HUES6 (cell line): ENCODE data around the gene CACNA2D2.

Experiments
- H3K27ac ChIP-seq: 2 replicates; pipeline ENCODE4 v1.7.0; 2013; ENCODE audit warnings: low read depth, mild to moderate bottlenecking, low read length, inconsistent platforms
- H3K27me3 ChIP-seq: 2 replicates; pipeline ENCODE4 v1.6.1; 2013; ENCODE audit warnings: low read length; ENCODE audit not compliant: control insufficient read depth, insufficient read depth
- H3K36me3 ChIP-seq: 2 replicates; pipeline ENCODE4 v1.6.1; 2013; ENCODE audit warnings: low read length; ENCODE audit not compliant: control insufficient read depth, insufficient read depth
- H3K4me1 ChIP-seq: 2 replicates; pipeline ENCODE4 v1.6.1; 2013; ENCODE audit warnings: low read length; ENCODE audit not compliant: control insufficient read depth, insufficient read depth
- H3K4me3 ChIP-seq: 2 replicates; pipeline ENCODE4 v1.5.1; 2013; ENCODE audit warnings: low read depth, low read length
- H3K9ac ChIP-seq: one replicate; pipeline ENCODE4 v1.6.1; 2013; ENCODE audit warnings: mild to moderate bottlenecking, low read length
- H3K9me3 ChIP-seq: 2 replicates; pipeline ENCODE4 v1.6.1; 2013; ENCODE audit warnings: low read depth, low read length; ENCODE audit not compliant: control insufficient read depth, insufficient read depth

The CACNA2D2 gene

DNA sequence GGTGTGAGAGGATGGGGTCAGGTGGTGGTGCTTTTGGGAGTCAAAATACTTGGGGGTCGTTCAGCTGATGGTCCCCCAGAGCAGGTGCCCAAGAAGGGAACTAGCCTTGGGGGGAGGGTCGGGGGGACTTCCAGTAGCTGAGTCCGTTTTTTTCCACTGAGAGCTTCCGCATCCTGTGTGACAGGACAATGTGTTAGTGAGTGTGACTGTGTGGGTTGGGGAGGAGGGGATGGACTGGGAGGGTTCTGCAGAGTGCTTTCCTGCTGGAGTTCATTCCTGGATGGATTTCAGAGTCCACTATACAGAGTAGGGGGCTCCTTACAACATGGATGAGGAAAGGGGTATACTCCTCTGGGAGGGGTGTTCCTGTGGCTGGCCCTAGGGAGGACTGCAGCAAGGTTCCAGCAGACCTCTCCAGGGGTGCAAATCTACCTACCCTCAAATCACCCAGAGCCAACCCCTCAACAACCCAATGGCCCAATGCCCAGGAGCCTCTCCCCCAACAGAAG, 180.3 kb downstream of the CACNA2D2 start:
- no peaks in the 10 kb centered on the region for H3K27me3 ChIP-seq

DNA sequence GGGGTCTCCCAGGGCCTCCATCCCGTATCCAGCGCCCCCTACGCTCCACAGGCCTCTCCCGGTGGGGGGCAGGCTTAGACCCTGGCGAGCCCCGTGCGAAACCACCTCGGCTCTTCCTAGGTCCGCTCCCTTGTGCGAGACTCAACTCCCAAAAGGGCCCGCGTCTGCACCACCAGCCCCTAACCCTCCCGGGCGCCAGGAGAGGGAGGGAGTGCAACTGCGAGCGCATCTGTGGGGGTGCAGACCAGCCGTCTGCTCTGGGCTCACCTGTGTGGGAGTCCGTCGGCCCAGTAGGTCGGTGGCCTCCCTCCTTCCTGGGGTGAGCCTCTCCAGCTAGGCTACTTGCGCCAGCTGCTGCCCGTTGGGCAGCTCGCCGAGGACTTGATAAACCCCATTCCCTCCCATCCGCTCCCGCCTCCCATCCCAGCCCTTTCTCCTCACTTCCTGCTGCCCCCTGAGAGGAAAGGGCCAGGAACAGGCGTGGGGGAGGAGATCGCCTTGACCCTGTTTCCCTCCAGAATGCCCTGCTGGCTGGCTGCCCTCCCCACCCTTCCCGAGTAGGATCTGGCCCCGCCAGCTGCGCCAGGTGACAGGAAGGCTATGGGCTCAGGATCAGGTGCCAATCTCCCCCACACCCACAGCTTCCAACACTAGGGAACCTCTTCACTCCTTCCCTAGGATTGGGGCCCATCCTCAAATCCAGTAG, 180.9 kb downstream of the CACNA2D2 start, which contains the start of gene HYAL2:
Gene HYAL2 (minus strand): TSS at position 360 of the 706 bp plus-strand sequence. CDS start 2,256 bp downstream, outside the sequence.
- H3K27ac ChIP-seq, result peak within 1 kb of the TSS; percentile 100
- peak within 1 kb of the TSS; percentile 100 for H3K9ac ChIP-seq
- peak within 1 kb of the TSS; percentile 76 for H3K4me3 ChIP-seq
- no peaks in the 10 kb centered on the region for H3K9me3 ChIP-seq
- no peaks in the 10 kb centered on the region for H3K27me3 ChIP-seq
- H3K4me1 ChIP-seq, result peaks cover 32% of the 10 kb centered on the region
- peaks cover 36% of the 10 kb centered on the region for H3K36me3 ChIP-seq

More for the DNA sequence above, 180.3 kb downstream of the CACNA2D2 start:
- Histone ChIP-seq H3K4me1 (peaks cover 32% of the 10 kb centered on the region), H3K4me3 (peak overlapping the region; percentile 76), H3K27ac (no peak overlapping the region), H3K9ac (peak overlapping the region; percentile 100), H3K36me3 (peaks cover 32% of the 10 kb centered on the region), H3K9me3 (no peaks in the 10 kb centered on the region)

DNA sequence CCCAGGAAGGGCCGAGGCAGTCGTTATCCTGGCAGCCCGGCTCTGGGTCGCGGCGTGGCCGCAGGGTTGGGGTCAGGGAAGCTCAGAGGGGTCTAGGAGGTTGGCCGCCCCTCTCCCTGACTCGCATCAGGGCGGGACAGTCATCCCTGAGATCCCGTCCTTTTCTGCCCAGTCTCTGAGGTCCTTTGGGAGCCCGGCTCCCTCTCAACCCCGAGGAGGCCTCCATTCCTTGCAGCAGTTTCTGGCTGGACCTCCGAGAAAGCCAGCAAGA, 181.4 kb downstream of the CACNA2D2 start:
- Histone ChIP-seq H3K27me3 (no peaks in the 10 kb centered on the region), H3K9ac (peak overlapping the region; percentile 100), H3K9me3 (no peaks in the 10 kb centered on the region), H3K27ac (peak overlapping the region; percentile 100), H3K4me3 (peak overlapping the region; percentile 76), H3K4me1 (peaks cover 32% of the 10 kb centered on the region), H3K36me3 (peaks cover 41% of the 10 kb centered on the region)

DNA sequence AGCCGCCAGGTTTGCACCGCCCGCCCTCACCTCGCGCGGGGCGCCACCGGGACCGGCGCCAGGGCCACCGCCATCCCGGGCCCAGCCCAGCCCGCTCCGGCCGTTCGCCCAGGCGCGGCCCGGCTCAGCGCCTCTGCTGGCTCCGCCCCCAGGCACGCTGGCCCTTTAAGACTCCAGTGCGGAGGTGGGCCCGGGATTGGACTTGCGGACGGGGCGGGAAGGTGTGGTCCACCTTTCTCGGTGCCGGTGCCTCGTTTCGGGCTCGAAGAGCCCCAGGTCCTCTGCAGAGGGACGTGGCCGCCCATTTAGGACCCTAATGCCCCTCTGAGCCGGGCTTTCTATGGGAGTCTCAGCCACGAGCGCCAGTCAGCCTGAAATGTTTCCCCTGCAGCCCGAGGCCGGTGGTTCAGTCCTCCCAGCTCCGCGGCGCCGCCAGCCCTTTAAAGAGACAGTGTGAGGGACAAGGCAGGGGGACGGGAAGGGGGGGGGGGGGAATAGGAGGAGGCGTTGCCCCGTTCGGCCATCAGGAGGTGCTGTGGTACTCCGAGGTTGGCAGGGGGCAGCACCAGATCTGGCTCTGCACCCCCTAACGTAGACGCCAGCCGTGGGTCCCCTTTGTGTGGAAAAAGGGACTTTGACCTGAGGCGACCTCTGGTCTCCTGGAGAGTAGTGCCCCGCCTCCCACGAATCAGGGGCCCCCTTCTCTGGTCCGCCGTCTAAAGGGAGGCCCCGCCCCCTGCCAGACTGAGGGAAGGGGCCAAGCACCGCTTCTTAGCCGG, 181.9 kb downstream of the CACNA2D2 start:
- peak overlapping the region; percentile 76 for H3K4me3 ChIP-seq
- peaks cover 37% of the 10 kb centered on the region for H3K4me1 ChIP-seq
- peaks cover 45% of the 10 kb centered on the region for H3K36me3 ChIP-seq

GRCh38 chr3:50320853-50321335, 182.5 kb downstream of the CACNA2D2 start:
- Histone ChIP-seq H3K27ac (peak overlapping the region; percentile 100), H3K9ac (peak overlapping the region; percentile 100), H3K27me3 (no peaks in the 10 kb centered on the region), H3K9me3 (no peaks in the 10 kb centered on the region), H3K4me1 (peaks cover 38% of the 10 kb centered on the region), H3K36me3 (peaks cover 45% of the 10 kb centered on the region), H3K4me3 (peak overlapping the region; percentile 76)

More for the DNA sequence above, 181.9 kb downstream of the CACNA2D2 start:
- Histone ChIP-seq H3K9ac (peak overlapping the region; percentile 100), H3K27ac (peak overlapping the region; percentile 100), H3K27me3 (no peaks in the 10 kb centered on the region), H3K9me3 (no peaks in the 10 kb centered on the region)

DNA sequence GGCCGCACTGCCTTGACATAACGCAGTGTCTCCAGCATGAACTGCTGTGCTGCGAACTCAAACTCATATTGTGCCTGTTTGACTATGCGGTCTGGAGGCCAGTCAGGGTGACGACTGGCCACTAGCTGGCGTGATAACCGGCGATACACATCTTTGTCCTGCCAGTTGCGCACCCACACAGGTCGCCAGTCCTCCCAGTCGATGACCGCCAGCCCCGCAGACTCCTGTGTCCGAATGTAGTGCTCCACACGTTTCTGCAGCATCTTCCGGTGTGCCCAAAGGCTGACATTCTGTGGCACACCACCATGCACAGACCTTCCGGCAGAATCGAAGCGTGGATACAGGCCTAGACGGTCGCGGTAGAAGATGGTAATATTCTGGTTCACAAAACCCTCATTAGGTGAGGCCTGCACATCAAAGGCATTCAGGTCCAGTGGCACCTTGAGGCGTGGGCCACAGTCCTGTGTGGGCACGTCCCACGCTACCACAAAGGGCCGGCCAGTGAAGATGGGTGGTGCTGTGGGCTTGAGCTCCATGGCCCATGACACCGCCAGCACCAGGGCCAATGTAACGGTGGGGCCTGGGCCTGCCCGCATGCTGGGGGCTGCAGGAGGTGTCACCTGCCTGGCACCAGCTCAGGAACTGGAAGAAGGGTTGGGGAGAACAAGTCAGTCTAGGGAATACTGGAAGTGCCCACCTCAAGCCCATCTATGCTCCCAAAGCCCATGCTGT, 183.4 kb downstream of the CACNA2D2 start:
- peak overlapping the region; percentile 100 for H3K9ac ChIP-seq
- H3K27ac ChIP-seq, result no peak overlapping the region
- peaks cover 45% of the 10 kb centered on the region for H3K36me3 ChIP-seq
- no peaks in the 10 kb centered on the region for H3K9me3 ChIP-seq
- no peaks in the 10 kb centered on the region for H3K27me3 ChIP-seq
- H3K4me3 ChIP-seq, result peak overlapping the region; percentile 76
- H3K4me1 ChIP-seq, result peaks cover 38% of the 10 kb centered on the region

GRCh38 chr3:50319181-50319893, 184.1 kb downstream of the CACNA2D2 start:
- Histone ChIP-seq H3K27me3 (no peaks in the 10 kb centered on the region), H3K36me3 (peaks cover 46% of the 10 kb centered on the region), H3K4me3 (peak overlapping the region; percentile 76; the same call in 1 of the 2 replicates), H3K9me3 (no peaks in the 10 kb centered on the region), H3K4me1 (peaks cover 36% of the 10 kb centered on the region), H3K27ac (no peak overlapping the region), H3K9ac (no peak overlapping the region)

- Histone ChIP-seq H3K36me3 (peaks cover 46% of the 10 kb centered on the region), H3K27ac (no peak overlapping the region), H3K9ac (no peak overlapping the region), H3K4me3 (no peak overlapping the region), H3K27me3 (no peaks in the 10 kb centered on the region), H3K9me3 (no peaks in the 10 kb centered on the region), H3K4me1 (peaks cover 33% of the 10 kb centered on the region)
Measured at GRCh38 chr3:50318615-50319014, 184.8 kb downstream of the CACNA2D2 start.

DNA sequence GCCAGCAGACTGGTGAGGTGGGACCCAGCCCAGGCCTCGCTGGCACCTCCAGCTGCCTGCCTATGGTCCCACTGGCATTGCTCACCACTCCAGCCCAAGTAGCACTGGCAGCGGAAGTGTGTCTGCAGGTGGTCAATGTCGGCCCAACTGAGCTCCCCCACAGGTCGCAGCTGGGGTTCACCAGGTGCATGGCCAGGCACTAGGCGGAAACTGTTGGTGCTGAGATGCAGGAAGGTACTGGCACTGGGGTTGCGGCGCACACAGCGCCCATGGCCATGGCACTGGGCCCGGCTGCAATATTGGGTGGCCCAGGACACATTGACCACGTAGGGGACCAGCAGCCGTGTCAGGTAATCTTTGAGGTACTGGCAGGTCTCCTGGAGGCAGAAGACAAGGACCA, 185.3 kb downstream of the CACNA2D2 start:
- H3K27me3 ChIP-seq, result no peaks in the 10 kb centered on the region
- H3K9ac ChIP-seq, result no peak overlapping the region
- H3K27ac ChIP-seq, result no peak overlapping the region
- H3K36me3 ChIP-seq, result peaks cover 46% of the 10 kb centered on the region
- H3K9me3 ChIP-seq, result no peaks in the 10 kb centered on the region
- H3K4me1 ChIP-seq, result peaks cover 30% of the 10 kb centered on the region
- H3K4me3 ChIP-seq, result no peak overlapping the region

GRCh38 chr3:50317300-50317699, 186.1 kb downstream of the CACNA2D2 start:
- H3K27me3 ChIP-seq, result no peaks in the 10 kb centered on the region
- H3K9ac ChIP-seq, result no peak overlapping the region
- H3K9me3 ChIP-seq, result no peaks in the 10 kb centered on the region
- H3K27ac ChIP-seq, result no peak overlapping the region
- H3K36me3 ChIP-seq, result peaks cover 46% of the 10 kb centered on the region
- H3K4me3 ChIP-seq, result 0 out of 2 replicates have a peak overlapping the region, but pooled peaks have one; percentile 9
- peaks cover 22% of the 10 kb centered on the region for H3K4me1 ChIP-seq
